OCI-LY3 (cell line): Measurements from ENCODE around the gene UBE3D.

Experiments used
- H2AFZ ChIP-seq: fragments of 200-600, 300-600 bp; shearing (Covaris generic); 2 replicates; pipeline ENCODE4 v1.6.0; 2014; ENCODE audit warnings: antibody characterized with exemption, low read depth, low read length
- H3K27ac ChIP-seq: fragments of 200-600, 300-600 bp; sonication (generic); 2 replicates; pipeline ENCODE4 v1.5.1; 2014; ENCODE audit warnings: mild to moderate bottlenecking, low read length, moderate library complexity, mixed read lengths
- H3K27me3 ChIP-seq: fragments of 200-600, 300-600 bp; sonication (generic); 2 replicates; pipeline ENCODE4 v1.6.1; 2014; ENCODE audit warnings: low read depth, low read length, mixed read lengths
- H3K36me3 ChIP-seq: fragments of 200-600, 300-600 bp; sonication (generic); replicated peaks from 2 replicates; pipeline ENCODE3; 2014; ENCODE audit warnings: low read depth, low read length, mixed read lengths
- H3K4me1 ChIP-seq: fragments of 300-600, 200-600 bp; sonication (generic); 2 replicates; pipeline ENCODE4 v1.6.1; 2014; ENCODE audit warnings: low read length, mixed read lengths
- H3K4me2 ChIP-seq: fragments of 200-600, 300-600 bp; sonication (generic); 2 replicates; pipeline ENCODE4 v1.6.1; 2014; ENCODE audit warnings: low read length, mixed read lengths
- H3K4me3 ChIP-seq: fragments of 300-600, 200-600 bp; sonication (generic); 2 replicates; pipeline ENCODE4 v1.5.1; 2014; ENCODE audit warnings: antibody characterized with exemption, mild to moderate bottlenecking, low read length, moderate library complexity
- H3K79me2 ChIP-seq: fragments of 300-600, 200-600 bp; shearing (Covaris generic); 2 replicates; pipeline ENCODE4 v1.6.1; 2014; ENCODE audit warnings: mild to moderate bottlenecking, low read length, mixed read lengths
- H3K9ac ChIP-seq: fragments of 300-600, 200-600 bp; shearing (Covaris generic); 2 replicates; pipeline ENCODE4 v1.6.0; 2014; ENCODE audit warnings: mild to moderate bottlenecking, low read length, moderate library complexity
- H3K9me3 ChIP-seq: fragments of 200-600, 300-600 bp; shearing (Covaris generic); 2 replicates; pipeline ENCODE4 v1.6.1; 2014; ENCODE audit warnings: low read length, mixed read lengths; ENCODE audit not compliant: insufficient read depth
- H4K20me1 ChIP-seq: fragments of 200-600, 300-600 bp; sonication (generic); 2 replicates; pipeline ENCODE4 v1.6.1; 2016; ENCODE audit warnings: low read length, mixed read lengths; ENCODE audit not compliant: insufficient read depth
- CTCF ChIP-seq: fragments of 200-600, 300-600 bp; sonication (generic); IDR thresholded peaks from 2 replicates; pipeline ENCODE4 v1.5.1; 2014; ENCODE audit warnings: antibody characterized with exemption, low read length, low read depth
- EZH2phosphoT487 ChIP-seq: fragments of 200-600 bp; shearing (Covaris generic); IDR thresholded peaks from 2 replicates; pipeline ENCODE4 v1.6.1; 2018; ENCODE audit warnings: antibody characterized with exemption, mixed run types, low read depth

Gene UBE3D

GRCh38 chr6:83065511-83066192 lies at the start of gene UBE3D:
Gene UBE3D (minus strand): TSS chr6:83065841. CDS start chr6:83065718, 123 bp downstream.
- peaks cover 52% of the 10 kb centered on the region for H3K79me2 ChIP-seq
- no peaks in the 10 kb centered on the region for H3K27me3 ChIP-seq
- H3K9me3 ChIP-seq, result no peaks in the 10 kb centered on the region
- H3K4me2 ChIP-seq, result peak within 1 kb of the TSS; percentile 91
- peak within 1 kb of the TSS; percentile 98 for H2AFZ ChIP-seq
- H3K36me3 ChIP-seq, result no peaks in the 10 kb centered on the region
- TF ChIP-seq EZH2phosphoT487, result no peak
- TF ChIP-seq CTCF, result peak; percentile 92
- peak within 1 kb of the TSS; percentile 88 for H3K4me3 ChIP-seq
- H3K27ac ChIP-seq, result peak within 1 kb of the TSS; percentile 79
- peak within 1 kb of the TSS; percentile 90 for H3K9ac ChIP-seq
- H4K20me1 ChIP-seq, result no peaks in the 10 kb centered on the region; the same call in 1 of the 2 replicates
- peaks cover 54% of the 10 kb centered on the region for H3K4me1 ChIP-seq

- no peaks in the 10 kb centered on the region for H3K79me2 ChIP-seq
- no peaks in the 10 kb centered on the region for H3K27me3 ChIP-seq
- no peak overlapping the region for H3K9ac ChIP-seq
- no peak overlapping the region for H2AFZ ChIP-seq
- H3K4me3 ChIP-seq, result no peak overlapping the region
- no peak overlapping the region for H3K27ac ChIP-seq
- no peak overlapping the region for H3K4me2 ChIP-seq
- H3K36me3 ChIP-seq, result peaks cover 2% of the 10 kb centered on the region
- no peaks in the 10 kb centered on the region for H3K4me1 ChIP-seq
- no peak for TF ChIP-seq CTCF
- no peak for TF ChIP-seq EZH2phosphoT487
- no peaks in the 10 kb centered on the region for H4K20me1 ChIP-seq
- no peaks in the 10 kb centered on the region for H3K9me3 ChIP-seq
These were observed 48.5 kb upstream of the UBE3D start for GRCh38 chr6:83114164-83114563.

GRCh38 chr6:83113258-83113657 lies 47.6 kb upstream of the UBE3D start:
- Histone ChIP-seq H3K4me1 (no peaks in the 10 kb centered on the region), H3K4me2 (no peak overlapping the region), H3K9ac (no peak overlapping the region), H4K20me1 (no peaks in the 10 kb centered on the region), H2AFZ (no peak overlapping the region), H3K27ac (no peak overlapping the region), H3K4me3 (no peak overlapping the region), H3K27me3 (no peaks in the 10 kb centered on the region), H3K36me3 (peaks cover 2% of the 10 kb centered on the region), H3K79me2 (no peaks in the 10 kb centered on the region), H3K9me3 (no peaks in the 10 kb centered on the region)
- TF ChIP-seq CTCF (no peak), EZH2phosphoT487 (no peak)

- H3K27ac ChIP-seq, result no peak overlapping the region
- no peak for TF ChIP-seq CTCF
- TF ChIP-seq EZH2phosphoT487, result no peak
- H3K9me3 ChIP-seq, result no peaks in the 10 kb centered on the region
- H3K27me3 ChIP-seq, result no peaks in the 10 kb centered on the region
- no peaks in the 10 kb centered on the region for H3K79me2 ChIP-seq
- no peaks in the 10 kb centered on the region for H4K20me1 ChIP-seq
- no peak overlapping the region for H3K9ac ChIP-seq
- no peaks in the 10 kb centered on the region for H3K4me1 ChIP-seq
- H3K4me2 ChIP-seq, result no peak overlapping the region
- H2AFZ ChIP-seq, result no peak overlapping the region
- H3K36me3 ChIP-seq, result peaks cover 12% of the 10 kb centered on the region
- H3K4me3 ChIP-seq, result no peak overlapping the region
These were observed 42.7 kb upstream of the UBE3D start for GRCh38 chr6:83108378-83108777.
